Measurements from ENCODE around the gene ANK3. TPM values are rescaled to one million over a fixed set of nuclear protein-coding genes. Genes with fewer than 3 reads are reported as not detected.

Gene ANK3
- total and polyA plus RNA-seq, 5 experiments from 2014 or later, result 1.2 to 9.0 (median 1.6) TPM

- no peak for DNase-seq
- Mint-ChIP-seq H3K9me3 (no peaks in the 10 kb centered on the region), H3K36me3 (no peaks in the 10 kb centered on the region), H3K27me3 (peaks cover 0 to 5% (median 2%) of the 10 kb centered on the region in 5 donors), H3K4me1 (peaks cover 0 to 2% (median 0%) of the 10 kb centered on the region in 4 donors), H3K4me3 (no peak overlapping the region), H3K27ac (no peak overlapping the region)
- POLR2A ChIA-PET, result no interaction called here
- ATAC-seq, result no peak
These were observed 20.7 kb downstream of the ANK3 start for GRCh38 chr10:60368875-60369546.

- Mint-ChIP-seq H3K27ac (no peak overlapping the region), H3K4me3 (no peak overlapping the region), H3K27me3 (peaks cover 0 to 3% (median 0%) of the 10 kb centered on the region in 5 donors), H3K9me3 (no peaks in the 10 kb centered on the region), H3K36me3 (no peaks in the 10 kb centered on the region), H3K4me1 (no peaks in the 10 kb centered on the region)
- DNase-seq (no peak), ATAC-seq (no peak)
- POLR2A ChIA-PET, result no interaction called here
These were observed 21.8 kb downstream of the ANK3 start for GRCh38 chr10:60367901-60368300.

- DNase-seq (no peak), ATAC-seq (no peak)
- H3K27me3 Mint-ChIP-seq, result peaks cover 0 to 3% (median 0%) of the 10 kb centered on the region in 5 donors
- no peaks in the 10 kb centered on the region for H3K36me3 Mint-ChIP-seq
- H3K4me1 Mint-ChIP-seq, result no peaks in the 10 kb centered on the region
- no peak overlapping the region for H3K27ac Mint-ChIP-seq
- POLR2A ChIA-PET, result no interaction called here
- H3K4me3 Mint-ChIP-seq, result no peak overlapping the region
- no peaks in the 10 kb centered on the region for H3K9me3 Mint-ChIP-seq
These were observed 22.2 kb downstream of the ANK3 start for GRCh38 chr10:60367431-60367830.

- no peak overlapping the region for H3K27ac Mint-ChIP-seq
- no peak overlapping the region for H3K4me3 Mint-ChIP-seq
- peaks cover 0 to 3% (median 0%) of the 10 kb centered on the region in 5 donors for H3K27me3 Mint-ChIP-seq
- POLR2A ChIA-PET, result no interaction called here
- no peaks in the 10 kb centered on the region for H3K4me1 Mint-ChIP-seq
- no peaks in the 10 kb centered on the region for H3K9me3 Mint-ChIP-seq
- DNase-seq (no peak), ATAC-seq (no peak)
- no peaks in the 10 kb centered on the region for H3K36me3 Mint-ChIP-seq
These were observed 22.7 kb downstream of the ANK3 start for GRCh38 chr10:60367024-60367423.

GRCh38 chr10:60363187-60363586 is 26.5 kb downstream of the ANK3 start:
- H3K27ac Mint-ChIP-seq, result no peak overlapping the region
- no peak for DNase-seq
- H3K4me3 Mint-ChIP-seq, result no peak overlapping the region
- no peak for ATAC-seq
- H3K27me3 Mint-ChIP-seq, result peaks cover 0 to 3% (median 0%) of the 10 kb centered on the region in 5 donors
- no peaks in the 10 kb centered on the region for H3K9me3 Mint-ChIP-seq
- no peaks in the 10 kb centered on the region for H3K36me3 Mint-ChIP-seq
- POLR2A ChIA-PET, result no interaction called here
- no peaks in the 10 kb centered on the region for H3K4me1 Mint-ChIP-seq

GRCh38 chr10:60362461-60362860 is 27.2 kb downstream of the ANK3 start:
- H3K4me3 Mint-ChIP-seq, result no peak overlapping the region
- no peak for ATAC-seq
- POLR2A ChIA-PET, result no interaction called here
- H3K36me3 Mint-ChIP-seq, result no peaks in the 10 kb centered on the region
- no peaks in the 10 kb centered on the region for H3K9me3 Mint-ChIP-seq
- peaks cover 0 to 3% (median 0%) of the 10 kb centered on the region in 5 donors for H3K27me3 Mint-ChIP-seq
- H3K4me1 Mint-ChIP-seq, result no peaks in the 10 kb centered on the region
- no peak overlapping the region for H3K27ac Mint-ChIP-seq
- no peak for DNase-seq

GRCh38 chr10:60359066-60359465 is 30.6 kb downstream of the ANK3 start:
- POLR2A ChIA-PET, result no interaction called here
- no peak overlapping the region for H3K27ac Mint-ChIP-seq
- no peaks in the 10 kb centered on the region for H3K36me3 Mint-ChIP-seq
- no peak for ATAC-seq
- peaks cover 0 to 1% (median 0%) of the 10 kb centered on the region in 9 donors for H3K9me3 Mint-ChIP-seq
- no peaks in the 10 kb centered on the region for H3K27me3 Mint-ChIP-seq
- no peak overlapping the region for H3K4me3 Mint-ChIP-seq
- DNase-seq, result no peak
- no peaks in the 10 kb centered on the region for H3K4me1 Mint-ChIP-seq

GRCh38 chr10:60358282-60358681 is 31.4 kb downstream of the ANK3 start:
- POLR2A ChIA-PET, result no interaction called here
- peaks cover 0 to 1% (median 0%) of the 10 kb centered on the region in 9 donors for H3K9me3 Mint-ChIP-seq
- H3K4me3 Mint-ChIP-seq, result no peak overlapping the region
- DNase-seq (no peak), ATAC-seq (no peak)
- no peaks in the 10 kb centered on the region for H3K4me1 Mint-ChIP-seq
- no peaks in the 10 kb centered on the region for H3K27me3 Mint-ChIP-seq
- H3K36me3 Mint-ChIP-seq, result no peaks in the 10 kb centered on the region
- H3K27ac Mint-ChIP-seq, result no peak overlapping the region

GRCh38 chr10:60353519-60354258 is 36.0 kb downstream of the ANK3 start:
- POLR2A ChIA-PET, result no interaction called here
- no peak overlapping the region for H3K27ac Mint-ChIP-seq
- H3K4me3 Mint-ChIP-seq, result no peak overlapping the region
- H3K9me3 Mint-ChIP-seq, result peaks cover 0 to 1% (median 0%) of the 10 kb centered on the region in 9 donors
- H3K27me3 Mint-ChIP-seq, result peaks cover 0 to 2% (median 0%) of the 10 kb centered on the region in 5 donors
- DNase-seq (no peak), ATAC-seq (no peak)
- peaks cover 0 to 18% (median 0%) of the 10 kb centered on the region in 4 donors for H3K4me1 Mint-ChIP-seq
- H3K36me3 Mint-ChIP-seq, result no peaks in the 10 kb centered on the region

- H3K36me3 Mint-ChIP-seq, result no peaks in the 10 kb centered on the region
- POLR2A ChIA-PET, result no interaction called here
- ATAC-seq (no peak), DNase-seq (no peak)
- peaks cover 0 to 18% (median 0%) of the 10 kb centered on the region in 4 donors for H3K4me1 Mint-ChIP-seq
- H3K27me3 Mint-ChIP-seq, result peaks cover 0 to 2% (median 0%) of the 10 kb centered on the region in 5 donors
- no peak overlapping the region for H3K4me3 Mint-ChIP-seq
- peaks cover 0 to 1% (median 0%) of the 10 kb centered on the region in 9 donors for H3K9me3 Mint-ChIP-seq
- H3K27ac Mint-ChIP-seq, result no peak overlapping the region
These were observed 37.6 kb downstream of the ANK3 start for GRCh38 chr10:60352105-60352504.

GRCh38 chr10:60351191-60351853 is 38.4 kb downstream of the ANK3 start:
- H3K27ac Mint-ChIP-seq, result peak overlapping the region in 1 of 10 donors; percentile 4
- no peaks in the 10 kb centered on the region for H3K36me3 Mint-ChIP-seq
- DNase-seq, result no peak
- peaks cover 0 to 2% (median 0%) of the 10 kb centered on the region in 5 donors for H3K27me3 Mint-ChIP-seq
- no peaks in the 10 kb centered on the region for H3K9me3 Mint-ChIP-seq
- POLR2A ChIA-PET, result no interaction called here
- peak in 1 of 2 donors; percentile 67 for ATAC-seq
- no peak overlapping the region for H3K4me3 Mint-ChIP-seq
- peaks cover 0 to 18% (median 0%) of the 10 kb centered on the region in 4 donors for H3K4me1 Mint-ChIP-seq

GRCh38 chr10:60350400-60350799 is 39.3 kb downstream of the ANK3 start:
- POLR2A ChIA-PET, result no interaction called here
- Mint-ChIP-seq H3K27ac (no peak overlapping the region), H3K9me3 (no peaks in the 10 kb centered on the region), H3K27me3 (peaks cover 0 to 2% (median 0%) of the 10 kb centered on the region in 5 donors), H3K36me3 (no peaks in the 10 kb centered on the region), H3K4me1 (peaks cover 0 to 18% (median 0%) of the 10 kb centered on the region in 4 donors), H3K4me3 (no peak overlapping the region)
- DNase-seq (no peak), ATAC-seq (no peak)

GRCh38 chr10:60349426-60349825 is 40.2 kb downstream of the ANK3 start:
- POLR2A ChIA-PET, result no interaction called here
- H3K27me3 Mint-ChIP-seq, result peaks cover 0 to 2% (median 0%) of the 10 kb centered on the region in 5 donors
- ATAC-seq, result no peak
- DNase-seq, result no peak
- no peaks in the 10 kb centered on the region for H3K36me3 Mint-ChIP-seq
- H3K4me1 Mint-ChIP-seq, result peaks cover 0 to 18% (median 0%) of the 10 kb centered on the region in 4 donors
- H3K27ac Mint-ChIP-seq, result no peak overlapping the region
- no peaks in the 10 kb centered on the region for H3K9me3 Mint-ChIP-seq
- H3K4me3 Mint-ChIP-seq, result no peak overlapping the region
